SK-N-SH (cell line): ENCODE data around the gene SMIM27. TPM values are rescaled to one million over a fixed set of nuclear protein-coding genes. Genes with fewer than 3 reads are reported as not detected.
"Not testable (repeated sequence)": the region's sequence is repeated elsewhere in the genome, so short reads cannot be mapped to it uniquely, and the experiment has no call there.

ENCODE experiments used
- CTCF ChIA-PET: fragments of 300-600, 350-600 bp; formaldehyde crosslinking; extraction: SDS; loops from one replicate; lab custom pipeline; 2021; lab: Yijun Ruan, JAX
- POLR2A ChIA-PET: fragments of 350-600 bp; sonication (Branson Sonifier 250); formaldehyde crosslinking; extraction: SDS; loops from one replicate; lab custom pipeline; 2020; ENCODE audit warnings: antibody characterized with exemption, inconsistent platforms; lab: Yijun Ruan, JAX
- DNase-seq: peaks from one replicate; pipeline ENCODE4 v3.0.0; 2012
- H2AFZ ChIP-seq: fragments of 200-600 bp; sonication (generic); 2 replicates; pipeline ENCODE4 v1.8.1; 2016; ENCODE audit warnings: antibody characterized with exemption, mild to moderate bottlenecking, low read depth
- H3F3A ChIP-seq: fragments of 200-600 bp; sonication (generic); replicated peaks from 2 replicates; pipeline ENCODE3; 2016; ENCODE audit warnings: antibody characterized with exemption, mild to moderate bottlenecking; ENCODE audit not compliant: insufficient read depth
- H3K27ac ChIP-seq, 2 experiments: fragments of 200-500 bp in 1 of 2; fragments of 200-600 bp in 1 of 2; sonication (Bioruptor generic) in 1 of 2; sonication (generic), shearing (Covaris generic) in 1 of 2; 2 replicates each; pipeline versions ENCODE4 v1.5.1 to v1.6.1; 2014 to 2016; ENCODE audit warnings: low read depth in 2 of 2, inconsistent platforms in 1 of 2, low read length in 1 of 2, mild to moderate bottlenecking in 1 of 2, mixed read lengths in 1 of 2
- H3K27me3 ChIP-seq: fragments of 200-600 bp; sonication (generic), shearing (Covaris generic); 2 replicates; pipeline ENCODE4 v1.6.1; 2016; ENCODE audit warnings: mixed run types; ENCODE audit not compliant: insufficient read depth
- H3K36me3 ChIP-seq, 2 experiments: fragments of 200-500 bp in 1 of 2; fragments of 200-600 bp in 1 of 2; sonication (Bioruptor generic) in 1 of 2; sonication (generic) in 1 of 2; replicated peaks in 1 of 2; 2 replicates each; pipeline versions ENCODE3 to v1.5.1; 2014 to 2016; ENCODE audit warnings: low read length in 1 of 2, mild to moderate bottlenecking in 1 of 2; ENCODE audit not compliant: insufficient read depth in 2 of 2, control insufficient read depth in 1 of 2
- H3K4me1 ChIP-seq, 2 experiments: fragments of 200-500 bp in 1 of 2; fragments of 200-600 bp in 1 of 2; sonication (Bioruptor generic) in 1 of 2; sonication (generic), shearing (Covaris generic) in 1 of 2; 2 replicates each; pipeline versions ENCODE4 v1.5.1 to v1.6.1; 2014 to 2016; ENCODE audit warnings: low read depth in 1 of 2, low read length in 1 of 2, mixed run types in 1 of 2; ENCODE audit not compliant: insufficient read depth in 2 of 2, control insufficient read depth in 1 of 2
- H3K4me2 ChIP-seq: fragments of 200-600 bp; sonication (generic), shearing (Covaris generic); 2 replicates; pipeline ENCODE4 v1.6.1; 2017; ENCODE audit warnings: mixed run types
- H3K4me3 ChIP-seq, 2 experiments: fragments of 200-500 bp in 1 of 2; fragments of 200-600 bp in 1 of 2; sonication (Bioruptor generic) in 1 of 2; sonication (generic), shearing (Covaris generic) in 1 of 2; 2 replicates each; pipeline versions ENCODE4 v1.5.1 to v1.8.1; 2014 to 2016; ENCODE audit warnings: low read depth in 2 of 2, inconsistent platforms in 1 of 2, low read length in 1 of 2, mild to moderate bottlenecking in 1 of 2, mixed read lengths in 1 of 2, moderate library complexity in 1 of 2
- H3K79me2 ChIP-seq: fragments of 200-600 bp; sonication (generic); 2 replicates; pipeline ENCODE4 v1.8.1; 2017; ENCODE audit warnings: mild to moderate bottlenecking; ENCODE audit not compliant: insufficient read depth
- H3K9ac ChIP-seq: fragments of 200-600 bp; sonication (generic); 2 replicates; pipeline ENCODE4 v1.6.1; 2017; ENCODE audit warnings: mixed run types
- H3K9me2 ChIP-seq: fragments of 200-600 bp; sonication (generic); 2 replicates; pipeline ENCODE4 v1.6.1; 2017; ENCODE audit warnings: mixed run types
- H3K9me3 ChIP-seq: fragments of 200-600 bp; sonication (generic); 2 replicates; pipeline ENCODE4 v1.6.1; 2017; ENCODE audit warnings: mixed run types, mild to moderate bottlenecking, moderate library complexity
- H4K20me1 ChIP-seq: fragments of 200-600 bp; sonication (generic); 2 replicates; pipeline ENCODE4 v1.6.1; 2017; ENCODE audit warnings: mild to moderate bottlenecking, mixed run types; ENCODE audit not compliant: insufficient read depth
- GABPA ChIP-seq: IDR thresholded peaks from 2 replicates; pipeline ENCODE4 v1.4.0; 2012; ENCODE audit warnings: low read depth, mild to moderate bottlenecking
- JUND ChIP-seq: IDR thresholded peaks from 2 replicates; pipeline ENCODE4 v1.4.0; 2012
- WGBS: methylation state at CpG from one replicate; pipeline ENCODE4 v1.1.6; 2017; ENCODE audit warnings: low lambda C conversion rate; 5-methylcytosine and 5-hydroxymethylcytosine counted together
- polyA plus RNA-seq, 3 experiments: library from polyadenylated mRNA; depleted of rRNA; stranded (reverse); fragments of >200 nt; gene quantifications; 2 replicates each; pipeline ENCODE4 v1.2.3, GENCODE V29; 2012
- TF ChIP-seq, protein P1 (sequence below): IDR thresholded peaks from 2 replicates; pipeline ENCODE4 v1.4.0; 2012; ENCODE audit warnings: low read depth, borderline replicate concordance
- TF ChIP-seq, protein P2 (sequence below): IDR thresholded peaks from 2 replicates; pipeline ENCODE4; 2012

The SMIM27 gene
- polyA plus RNA-seq, 1 of the 3 experiments (the other 2 are of a cell fraction): 6.0 TPM

DNA sequence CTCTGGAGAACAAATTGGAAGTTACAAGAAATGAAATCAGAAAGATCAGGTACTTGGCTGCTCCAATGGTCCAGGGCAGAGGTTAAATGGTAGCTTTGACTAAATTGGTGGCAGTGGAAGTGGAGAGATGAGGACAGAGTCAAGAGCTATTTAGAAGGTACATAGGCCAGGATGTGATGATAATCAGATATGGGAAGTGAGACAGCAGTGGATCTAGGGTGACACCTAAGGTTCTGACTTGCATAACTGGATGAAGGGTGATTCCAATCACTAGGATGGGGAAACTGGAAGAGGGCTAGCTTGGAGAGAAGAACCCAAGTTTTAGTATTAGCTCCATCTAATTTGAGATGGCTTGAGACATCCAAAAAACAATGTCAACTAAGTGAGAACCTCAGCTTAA, 44.8 kb downstream of the SMIM27 start:
- H3K36me3 ChIP-seq: no peaks in the 10 kb centered on the region
- H3K9me2 ChIP-seq: no peaks in the 10 kb centered on the region
- H4K20me1 ChIP-seq: no peaks in the 10 kb centered on the region
- CTCF ChIA-PET: interaction anchor here (0.9 to 1.2 kb wide), 3 partner anchors 9 to 218 kb away, joined by 3 to 6 read pairs (median 3); no protein-coding TSS in a partner anchor
- POLR2A ChIA-PET: no interaction called here
- H3F3A ChIP-seq: no peaks in the 10 kb centered on the region
- no peaks in the 10 kb centered on the region for H3K4me1 ChIP-seq
- H3K4me3 ChIP-seq: no peak overlapping the region
- DNase-seq: no peak
- H3K27ac ChIP-seq: no peak overlapping the region
- H3K9ac ChIP-seq: no peak overlapping the region
- TF ChIP-seq JUND (no peak), GABPA (no peak)
- TF ChIP-seq, protein P1, sequence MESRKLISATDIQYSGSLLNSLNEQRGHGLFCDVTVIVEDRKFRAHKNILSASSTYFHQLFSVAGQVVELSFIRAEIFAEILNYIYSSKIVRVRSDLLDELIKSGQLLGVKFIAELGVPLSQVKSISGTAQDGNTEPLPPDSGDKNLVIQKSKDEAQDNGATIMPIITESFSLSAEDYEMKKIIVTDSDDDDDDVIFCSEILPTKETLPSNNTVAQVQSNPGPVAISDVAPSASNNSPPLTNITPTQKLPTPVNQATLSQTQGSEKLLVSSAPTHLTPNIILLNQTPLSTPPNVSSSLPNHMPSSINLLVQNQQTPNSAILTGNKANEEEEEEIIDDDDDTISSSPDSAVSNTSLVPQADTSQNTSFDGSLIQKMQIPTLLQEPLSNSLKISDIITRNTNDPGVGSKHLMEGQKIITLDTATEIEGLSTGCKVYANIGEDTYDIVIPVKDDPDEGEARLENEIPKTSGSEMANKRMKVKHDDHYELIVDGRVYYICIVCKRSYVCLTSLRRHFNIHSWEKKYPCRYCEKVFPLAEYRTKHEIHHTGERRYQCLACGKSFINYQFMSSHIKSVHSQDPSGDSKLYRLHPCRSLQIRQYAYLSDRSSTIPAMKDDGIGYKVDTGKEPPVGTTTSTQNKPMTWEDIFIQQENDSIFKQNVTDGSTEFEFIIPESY: no peak
- TF ChIP-seq, protein P2, sequence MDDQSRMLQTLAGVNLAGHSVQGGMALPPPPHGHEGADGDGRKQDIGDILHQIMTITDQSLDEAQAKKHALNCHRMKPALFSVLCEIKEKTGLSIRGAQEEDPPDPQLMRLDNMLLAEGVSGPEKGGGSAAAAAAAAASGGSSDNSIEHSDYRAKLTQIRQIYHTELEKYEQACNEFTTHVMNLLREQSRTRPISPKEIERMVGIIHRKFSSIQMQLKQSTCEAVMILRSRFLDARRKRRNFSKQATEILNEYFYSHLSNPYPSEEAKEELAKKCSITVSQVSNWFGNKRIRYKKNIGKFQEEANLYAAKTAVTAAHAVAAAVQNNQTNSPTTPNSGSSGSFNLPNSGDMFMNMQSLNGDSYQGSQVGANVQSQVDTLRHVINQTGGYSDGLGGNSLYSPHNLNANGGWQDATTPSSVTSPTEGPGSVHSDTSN: no peak
- no peaks in the 10 kb centered on the region for H3K9me3 ChIP-seq
- H3K27me3 ChIP-seq: no peaks in the 10 kb centered on the region
- no peaks in the 10 kb centered on the region for H3K79me2 ChIP-seq
- H3K4me2 ChIP-seq: no peak overlapping the region
- no peak overlapping the region for H2AFZ ChIP-seq

DNA sequence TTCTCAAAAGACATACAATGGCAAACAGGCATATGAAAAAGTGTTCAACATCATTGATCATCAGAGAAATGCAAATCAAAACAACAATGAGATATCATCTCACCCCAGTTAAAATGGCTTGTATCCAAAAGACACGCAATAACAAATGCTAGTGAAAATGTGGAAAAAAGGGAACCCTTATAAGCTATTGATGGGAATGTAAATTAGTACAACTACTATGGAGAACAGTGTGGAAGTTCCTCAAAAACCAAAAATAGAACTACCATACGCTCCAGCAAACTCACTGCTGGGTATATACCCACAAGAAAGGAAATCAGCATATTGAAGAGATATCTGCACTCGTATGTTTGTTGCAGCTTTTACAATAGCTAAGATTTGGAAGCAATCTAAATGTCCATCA, 46.9 kb downstream of the SMIM27 start:
- H3K36me3 ChIP-seq, H3K27me3 ChIP-seq, H4K20me1 ChIP-seq, H2AFZ ChIP-seq, H3K9me3 ChIP-seq, H3K4me2 ChIP-seq, H3K79me2 ChIP-seq, POLR2A ChIA-PET, H3K4me3 ChIP-seq, H3K4me1 ChIP-seq, DNase-seq, H3F3A ChIP-seq, H3K9me2 ChIP-seq, H3K27ac ChIP-seq, H3K9ac ChIP-seq: not testable (repeated sequence)
- WGBS: 51% methylated on average over 3 of the region's 3 CpGs
- CTCF ChIA-PET: interaction anchor here (1.4 to 5.1 kb wide), 2 partner anchors 10 to 18 kb away, joined by 4 to 17 read pairs; no protein-coding TSS in a partner anchor

Other genes with a start within 250 kb of the SMIM27 start
- gene ACO1, start 167.7 kb upstream of the SMIM27 start, polyA plus RNA-seq (2012; rRNA removed): 25.4 and 33.7 TPM in 2 replicates
- gene RIGI, start 26.1 kb upstream of the SMIM27 start, polyA plus RNA-seq (2012; rRNA removed): 1.5 and 2.5 TPM in 2 replicates
- 4.9 and 6.1 TPM in 2 replicates for gene TOPORS, start 259 bp downstream of the SMIM27 start, polyA plus RNA-seq (2012; rRNA removed)
- 78.0 and 96.2 TPM in 2 replicates for gene NDUFB6, start 20.8 kb downstream of the SMIM27 start, polyA plus RNA-seq (2012; rRNA removed)
- 0.02 TPM in 1 of 2 replicates, not detected in the other for gene TAF1L, start 83.3 kb downstream of the SMIM27 start, polyA plus RNA-seq (2012; rRNA removed)
- gene TMEM215, start 231.2 kb downstream of the SMIM27 start, polyA plus RNA-seq (2012; rRNA removed): not detected in 2 replicates